Measurements from ENCODE around the gene ITPKB.

DNA sequence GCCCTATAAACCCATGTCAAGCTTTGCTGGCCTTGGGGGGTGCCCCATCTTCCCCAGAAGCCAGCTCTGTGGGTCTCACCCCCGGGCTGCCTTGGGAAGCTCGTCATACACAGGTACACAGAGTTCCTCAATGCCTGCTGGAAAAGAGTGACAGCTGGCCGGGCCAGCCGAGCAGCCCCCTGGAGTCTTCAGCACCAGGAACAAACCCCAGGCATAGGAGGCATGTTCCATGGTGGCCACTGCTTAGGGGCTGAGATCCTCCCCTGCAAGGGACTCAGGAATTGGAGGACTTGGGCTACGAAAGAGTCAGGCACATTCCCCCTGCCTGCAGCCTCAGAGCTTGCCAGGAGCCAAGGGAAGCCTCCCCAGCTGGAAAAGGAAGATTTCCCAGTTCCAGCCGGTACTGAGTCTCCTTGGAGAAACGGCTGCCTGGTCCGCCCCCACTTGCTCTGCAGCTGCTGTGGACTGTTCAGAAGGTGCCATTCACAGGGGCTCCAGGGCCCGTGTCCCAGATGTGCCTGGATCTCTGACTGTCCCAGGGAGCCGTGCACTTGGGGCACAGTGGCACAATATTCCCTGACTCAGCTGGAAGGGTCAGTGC, 101.0 kb downstream of the ITPKB start:
- TF ChIP-seq GABPA (IDR thresholded peaks at IDR 0.05; ENCODE audit: low read depth), result no peak
- TF ChIP-seq, protein P1, sequence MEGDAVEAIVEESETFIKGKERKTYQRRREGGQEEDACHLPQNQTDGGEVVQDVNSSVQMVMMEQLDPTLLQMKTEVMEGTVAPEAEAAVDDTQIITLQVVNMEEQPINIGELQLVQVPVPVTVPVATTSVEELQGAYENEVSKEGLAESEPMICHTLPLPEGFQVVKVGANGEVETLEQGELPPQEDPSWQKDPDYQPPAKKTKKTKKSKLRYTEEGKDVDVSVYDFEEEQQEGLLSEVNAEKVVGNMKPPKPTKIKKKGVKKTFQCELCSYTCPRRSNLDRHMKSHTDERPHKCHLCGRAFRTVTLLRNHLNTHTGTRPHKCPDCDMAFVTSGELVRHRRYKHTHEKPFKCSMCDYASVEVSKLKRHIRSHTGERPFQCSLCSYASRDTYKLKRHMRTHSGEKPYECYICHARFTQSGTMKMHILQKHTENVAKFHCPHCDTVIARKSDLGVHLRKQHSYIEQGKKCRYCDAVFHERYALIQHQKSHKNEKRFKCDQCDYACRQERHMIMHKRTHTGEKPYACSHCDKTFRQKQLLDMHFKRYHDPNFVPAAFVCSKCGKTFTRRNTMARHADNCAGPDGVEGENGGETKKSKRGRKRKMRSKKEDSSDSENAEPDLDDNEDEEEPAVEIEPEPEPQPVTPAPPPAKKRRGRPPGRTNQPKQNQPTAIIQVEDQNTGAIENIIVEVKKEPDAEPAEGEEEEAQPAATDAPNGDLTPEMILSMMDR (IDR thresholded peaks at IDR 0.05; ENCODE audit: insufficient read depth, low read length), result no peak
- TF ChIP-seq, protein P2, sequence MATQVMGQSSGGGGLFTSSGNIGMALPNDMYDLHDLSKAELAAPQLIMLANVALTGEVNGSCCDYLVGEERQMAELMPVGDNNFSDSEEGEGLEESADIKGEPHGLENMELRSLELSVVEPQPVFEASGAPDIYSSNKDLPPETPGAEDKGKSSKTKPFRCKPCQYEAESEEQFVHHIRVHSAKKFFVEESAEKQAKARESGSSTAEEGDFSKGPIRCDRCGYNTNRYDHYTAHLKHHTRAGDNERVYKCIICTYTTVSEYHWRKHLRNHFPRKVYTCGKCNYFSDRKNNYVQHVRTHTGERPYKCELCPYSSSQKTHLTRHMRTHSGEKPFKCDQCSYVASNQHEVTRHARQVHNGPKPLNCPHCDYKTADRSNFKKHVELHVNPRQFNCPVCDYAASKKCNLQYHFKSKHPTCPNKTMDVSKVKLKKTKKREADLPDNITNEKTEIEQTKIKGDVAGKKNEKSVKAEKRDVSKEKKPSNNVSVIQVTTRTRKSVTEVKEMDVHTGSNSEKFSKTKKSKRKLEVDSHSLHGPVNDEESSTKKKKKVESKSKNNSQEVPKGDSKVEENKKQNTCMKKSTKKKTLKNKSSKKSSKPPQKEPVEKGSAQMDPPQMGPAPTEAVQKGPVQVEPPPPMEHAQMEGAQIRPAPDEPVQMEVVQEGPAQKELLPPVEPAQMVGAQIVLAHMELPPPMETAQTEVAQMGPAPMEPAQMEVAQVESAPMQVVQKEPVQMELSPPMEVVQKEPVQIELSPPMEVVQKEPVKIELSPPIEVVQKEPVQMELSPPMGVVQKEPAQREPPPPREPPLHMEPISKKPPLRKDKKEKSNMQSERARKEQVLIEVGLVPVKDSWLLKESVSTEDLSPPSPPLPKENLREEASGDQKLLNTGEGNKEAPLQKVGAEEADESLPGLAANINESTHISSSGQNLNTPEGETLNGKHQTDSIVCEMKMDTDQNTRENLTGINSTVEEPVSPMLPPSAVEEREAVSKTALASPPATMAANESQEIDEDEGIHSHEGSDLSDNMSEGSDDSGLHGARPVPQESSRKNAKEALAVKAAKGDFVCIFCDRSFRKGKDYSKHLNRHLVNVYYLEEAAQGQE (IDR thresholded peaks at IDR 0.05; ENCODE audit: insufficient replicate concordance, low read depth), result no peak
- TF ChIP-seq POLR2AphosphoS5 (IDR thresholded peaks at IDR 0.05; ENCODE audit: low read depth), result no peak
